HG03039 (cell line): Measurements from ENCODE around the gene MXRA8.
"Not testable (repeated sequence)": the region's sequence is repeated elsewhere in the genome, so short reads cannot be mapped to it uniquely, and the experiment has no call there.

Experiments used
- ATAC-seq: cut with Tn5 transposase; IDR thresholded peaks from one replicate; pipeline ENCODE4 v1.9.1; 2021; ENCODE audit warnings: mild to moderate bottlenecking, moderate library complexity; ENCODE audit not compliant: unreplicated experiment

The MXRA8 gene

DNA sequence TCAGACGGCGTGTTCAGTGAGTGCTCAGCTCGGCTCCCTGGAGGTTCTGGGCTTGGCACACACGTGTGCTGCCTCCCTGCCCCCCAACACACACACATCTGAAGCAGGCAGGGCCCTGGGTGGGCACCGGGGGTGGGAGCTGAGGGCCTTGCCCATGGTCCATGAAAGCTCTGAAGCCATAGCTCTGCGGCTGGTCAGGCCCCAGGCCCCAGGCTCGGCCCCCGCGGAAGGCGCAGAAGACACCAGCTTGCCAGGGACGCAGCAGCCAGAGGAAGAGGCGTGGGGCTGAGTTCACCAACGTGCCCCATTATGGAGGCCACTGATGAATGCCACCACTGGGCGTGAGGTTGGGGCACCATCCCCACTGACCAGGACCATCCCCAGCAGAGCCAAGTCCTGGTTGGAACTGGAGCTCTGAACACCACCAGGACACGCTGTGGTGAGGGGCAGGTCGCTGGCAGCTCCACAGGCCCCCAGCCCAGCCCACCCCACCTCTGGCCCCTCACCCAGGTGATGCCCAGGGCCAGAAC lies 12.5 kb upstream of the MXRA8 start:
- ATAC-seq: no peak

GRCh38 chr1:1370094-1370493 lies 11.7 kb upstream of the MXRA8 start:
- not testable (repeated sequence) for ATAC-seq

DNA sequence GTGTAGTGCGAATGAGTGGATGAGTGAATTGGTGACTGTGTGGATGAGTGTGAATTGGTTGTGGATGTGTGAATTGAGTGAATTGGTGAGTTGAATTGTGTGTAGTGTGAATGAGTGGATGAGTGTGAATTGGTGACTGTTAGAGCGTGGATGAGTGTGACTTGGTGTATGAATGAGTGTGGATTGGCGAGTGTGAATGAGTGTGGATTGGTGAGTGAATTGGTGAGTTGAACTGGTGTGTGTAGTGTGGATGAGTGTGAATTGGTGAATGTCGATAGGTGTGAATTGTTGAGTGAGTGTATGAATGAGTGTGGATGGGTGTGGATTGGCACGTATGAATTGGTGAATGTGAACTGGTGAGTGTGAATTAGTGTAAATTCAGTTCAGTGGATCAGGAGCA lies 9.0 kb upstream of the MXRA8 start:
- ATAC-seq: no peak

DNA sequence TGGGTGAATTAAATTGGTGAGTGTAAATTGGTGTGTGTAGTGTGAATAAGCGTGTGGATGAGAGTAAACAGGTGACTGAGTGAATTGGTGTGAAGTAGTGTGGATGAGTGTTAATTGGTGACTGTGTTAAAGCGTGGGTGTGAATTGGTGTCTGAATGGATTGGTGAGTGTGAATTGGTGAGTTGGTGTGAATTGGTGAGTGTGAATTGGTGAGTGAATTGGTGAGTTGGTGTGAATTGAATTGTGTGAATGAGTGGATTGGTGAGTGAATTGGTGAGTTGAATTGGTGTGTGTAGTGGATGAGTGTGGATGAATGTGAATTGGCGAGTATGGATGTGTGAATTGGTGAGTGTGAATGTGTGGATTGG lies 8.3 kb upstream of the MXRA8 start:
- ATAC-seq: no peak

- no peak for ATAC-seq
These were observed 7.7 kb upstream of the MXRA8 start for GRCh38 chr1:1365875-1366698.

- ATAC-seq: no peak
These were observed 5.9 kb upstream of the MXRA8 start for GRCh38 chr1:1364266-1364665.

- ATAC-seq: no peak
These were observed 3.6 kb upstream of the MXRA8 start for GRCh38 chr1:1361982-1362423.

- ATAC-seq: no peak
These were observed 3.1 kb upstream of the MXRA8 start for GRCh38 chr1:1361233-1361981.

DNA sequence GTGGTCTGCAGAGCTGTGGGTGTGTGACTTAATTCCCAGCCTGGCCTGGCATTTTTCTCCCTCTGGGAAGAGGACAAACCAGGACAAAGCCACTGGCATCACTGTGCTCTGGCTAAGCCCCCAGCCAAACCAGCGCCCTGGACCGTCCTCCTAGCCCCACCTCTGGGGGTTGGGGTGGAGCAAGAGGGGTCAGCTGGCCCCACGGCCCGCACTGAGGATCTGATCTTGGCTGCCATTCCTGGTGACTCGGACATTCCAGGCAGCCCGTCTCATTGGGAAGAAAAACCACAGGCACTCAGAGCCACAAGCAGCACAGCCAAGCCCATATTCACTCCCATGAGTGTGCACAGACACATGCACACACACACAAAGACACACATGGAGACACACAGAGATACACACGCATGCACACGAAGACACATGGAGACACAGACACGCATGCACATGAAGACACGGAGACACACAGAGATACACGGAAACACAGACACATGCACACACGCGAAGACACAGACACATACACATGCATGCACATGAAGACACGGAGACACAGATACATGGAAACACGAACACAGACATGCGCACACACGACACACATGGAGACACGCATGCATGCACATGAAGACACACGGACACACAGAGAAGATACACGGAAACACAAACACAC lies 2.3 kb upstream of the MXRA8 start:
- no peak for ATAC-seq

DNA sequence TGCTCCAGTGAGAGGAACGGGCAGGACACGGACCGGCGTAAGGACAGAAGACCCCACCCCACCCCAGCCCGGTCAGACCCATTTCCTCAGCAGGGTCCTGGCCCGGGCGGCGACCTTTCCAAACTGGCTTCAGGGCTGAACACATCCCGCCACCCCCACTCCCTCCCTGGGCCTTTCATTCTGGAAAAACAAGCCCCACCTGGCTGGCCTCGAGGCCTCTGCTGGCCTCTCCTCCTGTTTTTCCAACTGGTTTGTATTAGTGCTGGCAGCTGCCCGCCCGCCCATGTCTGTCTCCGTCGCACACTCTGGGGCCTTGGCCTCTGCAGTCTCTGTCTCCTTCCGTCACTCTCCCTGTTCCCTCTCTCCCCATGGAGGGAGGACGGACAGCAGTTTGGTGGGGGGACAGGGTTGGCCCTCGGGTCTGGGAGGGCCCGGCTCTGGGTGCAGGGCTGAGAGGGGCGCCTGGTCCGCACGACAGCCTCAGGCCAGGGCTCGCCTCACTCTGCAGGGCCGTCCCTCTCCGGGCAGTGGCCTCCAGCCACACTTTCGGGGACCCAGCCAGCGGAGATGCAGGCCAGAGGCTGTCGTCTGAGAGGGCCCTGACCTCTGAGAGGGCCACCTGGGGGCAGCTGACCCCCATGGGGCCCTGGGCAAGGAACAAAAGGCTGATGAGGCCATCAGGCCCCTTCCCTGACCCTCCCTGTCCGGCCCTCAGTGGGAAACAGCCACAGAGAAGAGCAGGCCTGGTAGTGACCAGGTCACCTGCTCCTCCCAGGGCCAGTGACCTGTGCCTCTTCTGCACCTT lies 1.5 kb upstream of the MXRA8 start:
- no peak for ATAC-seq

DNA sequence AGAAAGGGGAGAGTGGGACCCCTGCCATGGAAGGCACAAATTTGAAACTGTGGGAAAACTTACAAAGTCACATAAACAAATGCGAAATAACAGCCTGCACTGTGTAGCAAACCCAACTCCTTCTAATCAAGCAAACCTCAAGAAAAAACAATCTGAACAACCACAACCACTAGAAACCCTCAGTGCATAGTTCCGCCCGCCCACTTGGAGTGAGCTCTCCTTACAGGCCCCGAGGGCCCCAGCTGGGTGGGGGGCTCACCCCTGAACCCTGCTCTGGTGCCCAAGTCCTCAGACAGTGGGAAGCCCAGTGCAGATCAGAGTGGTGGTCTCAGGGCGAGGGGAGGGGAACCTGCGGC lies 931 bp upstream of the MXRA8 start:
- no peak for ATAC-seq

GRCh38 chr1:1357871-1358432 lies 403 bp downstream of the MXRA8 start:
- ATAC-seq: no peak

DNA sequence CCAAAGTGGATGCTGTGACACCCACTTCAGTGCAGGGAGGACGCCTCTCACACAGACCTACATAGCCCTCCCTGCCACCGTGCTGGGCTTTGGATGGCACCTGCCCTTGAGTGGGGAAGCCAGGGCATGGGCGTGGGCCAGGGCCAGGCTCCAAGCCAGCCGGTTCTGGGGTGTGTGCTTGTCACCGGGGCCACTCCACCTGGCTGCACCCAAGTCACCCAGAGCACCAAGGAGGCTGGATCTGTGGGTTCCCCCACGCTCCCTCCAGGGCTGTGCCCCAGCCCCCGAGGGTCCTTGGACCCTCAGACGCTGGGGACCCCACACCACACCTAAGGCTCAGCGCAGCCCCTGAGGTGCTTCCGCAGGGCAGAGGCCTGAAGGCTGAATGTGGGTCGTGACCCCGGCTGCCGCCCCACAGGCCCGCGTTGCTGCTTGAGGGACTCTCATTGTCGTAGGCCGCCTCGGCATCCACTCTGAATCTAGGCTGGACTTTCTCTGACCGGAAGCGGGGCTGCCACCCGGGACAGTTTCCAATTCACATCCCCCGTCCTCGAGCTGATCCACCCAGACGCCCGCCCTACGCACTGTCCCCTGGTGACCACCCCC lies 1.5 kb downstream of the MXRA8 start:
- ATAC-seq: no peak

- ATAC-seq: no peak
These were observed 2.1 kb downstream of the MXRA8 start for GRCh38 chr1:1356166-1356795.

GRCh38 chr1:1355416-1355815 lies 2.9 kb downstream of the MXRA8 start:
- no peak for ATAC-seq

GRCh38 chr1:1354271-1355247 lies 3.8 kb downstream of the MXRA8 start:
- ATAC-seq: no peak

DNA sequence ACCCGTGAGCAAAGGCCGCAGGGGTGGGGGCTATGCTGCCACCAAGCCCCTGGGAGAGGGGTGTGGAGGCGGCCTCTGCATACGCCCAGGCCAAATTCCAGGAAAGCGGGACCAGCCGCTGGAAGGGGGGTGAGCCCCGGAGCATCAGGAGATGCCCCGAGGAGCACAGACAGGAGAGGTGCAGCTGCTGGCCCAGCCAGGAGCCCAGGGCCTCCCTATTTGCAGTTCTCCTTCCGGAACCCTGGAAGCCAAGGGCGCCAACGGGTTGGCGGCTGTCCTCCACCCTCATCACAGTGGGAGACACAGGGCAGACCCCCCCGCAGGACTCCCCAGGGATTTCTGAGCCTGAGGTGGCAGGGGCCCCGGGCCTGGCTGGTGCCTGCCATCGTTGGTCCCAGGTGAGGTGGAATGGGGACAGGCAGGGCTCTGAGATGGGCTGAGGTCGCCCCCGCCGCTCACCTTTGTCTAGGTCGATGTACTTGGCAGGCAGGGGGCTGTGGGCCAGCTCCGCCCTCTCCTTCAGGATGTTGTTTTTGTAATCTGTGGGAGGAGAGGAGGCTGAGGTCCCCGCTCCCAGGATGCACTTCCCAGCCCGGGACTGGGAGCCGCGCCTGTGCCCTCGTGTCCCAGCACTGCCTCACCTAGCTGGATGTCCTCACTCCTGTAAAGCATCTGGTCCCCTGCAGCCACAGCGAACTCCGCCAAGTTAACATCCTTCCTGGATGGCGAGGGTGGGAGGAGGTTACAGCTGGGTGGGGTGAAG lies 4.8 kb downstream of the MXRA8 start:
- ATAC-seq: no peak
